T1000 (cell line): ENCODE measurements around the gene SACS.
A peak's percentile ranks its signal among the peaks of the same experiment; 100 is the strongest.
"Not testable (repeated sequence)": the region's sequence is repeated elsewhere in the genome, so short reads cannot be mapped to it uniquely, and the experiment has no call there.

ENCODE experiments used
- DNase-seq: peaks from one replicate; lab custom pipeline; 2025; ENCODE audit warnings: mixed read lengths; lab: John Stamatoyannopoulos, UW

Gene SACS

DNA sequence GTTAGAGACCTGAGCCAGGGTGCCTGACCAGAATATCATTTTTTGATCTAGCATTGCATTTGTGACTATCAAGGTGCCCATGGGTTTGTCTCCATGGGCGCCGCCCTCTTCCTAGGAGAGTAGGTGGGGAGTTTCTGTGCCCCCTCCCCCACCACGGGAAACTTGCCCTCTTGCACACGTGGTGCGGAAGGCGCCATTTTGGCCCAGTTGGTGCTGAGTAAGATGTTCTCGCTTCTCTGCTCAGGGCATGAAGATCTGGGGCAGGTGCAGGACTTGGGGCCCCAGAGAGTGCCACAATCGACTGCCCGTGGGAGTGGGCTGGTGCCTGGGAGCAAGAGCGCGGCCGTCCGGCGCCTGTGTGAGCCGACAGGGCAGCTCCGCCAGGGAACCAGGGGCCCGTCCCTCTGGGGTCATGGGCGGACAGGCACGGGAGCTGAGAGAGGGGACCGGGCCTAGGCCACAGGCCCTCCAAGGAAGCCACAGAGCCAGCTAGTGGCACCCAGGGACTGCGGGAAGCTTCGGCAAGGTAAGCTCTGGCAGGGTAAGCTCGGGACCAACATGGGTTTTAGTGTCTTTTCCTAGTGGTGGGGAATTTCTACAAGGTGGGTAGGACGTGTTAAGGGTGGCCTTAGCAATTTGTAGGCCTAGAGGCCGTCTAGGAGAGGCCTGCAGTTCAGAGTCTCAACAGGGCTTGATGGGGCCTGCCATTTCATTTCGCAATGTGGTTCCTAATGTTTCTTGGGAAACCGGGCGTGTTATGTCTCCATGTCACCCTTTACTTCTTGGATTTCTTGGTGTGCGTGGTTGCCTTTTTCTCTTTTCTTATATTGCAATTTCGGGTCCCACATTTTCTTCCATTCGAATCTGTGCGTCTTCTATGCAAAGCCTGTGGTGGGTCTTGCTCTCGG is 14.5 kb downstream of the SACS start:
- no peak for DNase-seq

- DNase-seq = no peak
Measured at GRCh38 chr13:23414682-23415081, 18.8 kb downstream of the SACS start.

GRCh38 chr13:23411706-23412105 is 21.8 kb downstream of the SACS start:
- no peak for DNase-seq

DNA sequence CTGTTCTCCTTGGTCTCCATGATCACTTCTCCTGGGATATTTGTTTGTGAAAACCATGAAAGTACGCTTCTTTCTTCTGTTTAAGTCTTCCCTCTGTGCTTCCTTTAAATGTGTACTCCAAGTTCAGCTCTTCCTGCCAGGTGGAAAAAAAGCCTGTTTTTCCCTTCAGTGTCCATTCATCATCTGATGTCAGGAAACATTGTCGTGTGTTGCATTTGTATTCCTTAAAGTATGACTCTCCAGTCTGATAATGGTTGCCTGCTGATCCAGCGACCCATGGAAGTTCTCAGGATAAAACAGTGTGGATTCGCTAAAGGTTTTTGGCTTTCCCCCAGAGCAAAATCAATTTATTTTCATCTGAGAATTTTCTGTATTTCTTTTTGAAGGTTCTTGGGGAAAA is 22.3 kb downstream of the SACS start:
- DNase-seq = no peak

- no peak for DNase-seq
Measured at GRCh38 chr13:23408026-23408425, 25.5 kb downstream of the SACS start.

DNA sequence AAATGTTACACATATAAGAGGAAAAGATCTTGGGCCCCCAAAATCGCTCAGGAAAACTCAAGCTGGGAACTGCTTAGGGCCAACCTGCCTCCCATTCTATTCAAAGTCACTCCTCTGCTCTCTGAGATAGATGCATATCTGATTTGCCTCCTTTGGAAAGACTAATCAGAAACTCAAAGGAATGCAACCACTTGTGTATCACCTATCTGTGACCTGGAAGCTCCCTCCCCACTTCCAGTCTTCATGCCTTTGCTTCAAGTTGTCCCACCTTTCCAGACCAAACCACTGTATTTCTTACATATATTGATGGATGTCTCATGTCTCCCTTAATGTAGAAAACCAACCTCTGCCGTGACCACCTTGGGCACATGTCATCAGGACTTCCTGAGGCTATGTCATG is 32.3 kb downstream of the SACS start:
- not testable (repeated sequence) for DNase-seq

DNA sequence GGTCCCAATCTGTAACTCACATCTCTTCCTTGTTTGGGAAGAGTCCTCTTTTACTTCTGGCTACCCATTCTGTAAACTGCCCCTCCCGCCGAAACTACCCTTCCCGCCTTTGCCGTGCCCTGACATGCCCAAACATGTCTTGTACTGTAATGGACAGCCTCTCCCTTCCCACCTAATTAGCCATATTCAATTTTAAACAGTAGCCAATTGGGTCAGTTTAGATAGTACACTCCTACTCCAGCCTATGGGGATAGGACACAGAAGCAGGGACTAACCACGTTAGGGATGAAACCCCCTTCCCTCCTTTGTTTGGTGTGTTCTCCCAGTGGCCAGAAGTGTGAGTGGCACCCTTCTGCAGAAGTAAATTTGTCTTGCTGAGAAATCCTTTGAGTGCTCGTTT is 34.2 kb downstream of the SACS start:
- DNase-seq = no peak

GRCh38 chr13:23394821-23395220 is 38.7 kb downstream of the SACS start:
- no peak for DNase-seq

DNA sequence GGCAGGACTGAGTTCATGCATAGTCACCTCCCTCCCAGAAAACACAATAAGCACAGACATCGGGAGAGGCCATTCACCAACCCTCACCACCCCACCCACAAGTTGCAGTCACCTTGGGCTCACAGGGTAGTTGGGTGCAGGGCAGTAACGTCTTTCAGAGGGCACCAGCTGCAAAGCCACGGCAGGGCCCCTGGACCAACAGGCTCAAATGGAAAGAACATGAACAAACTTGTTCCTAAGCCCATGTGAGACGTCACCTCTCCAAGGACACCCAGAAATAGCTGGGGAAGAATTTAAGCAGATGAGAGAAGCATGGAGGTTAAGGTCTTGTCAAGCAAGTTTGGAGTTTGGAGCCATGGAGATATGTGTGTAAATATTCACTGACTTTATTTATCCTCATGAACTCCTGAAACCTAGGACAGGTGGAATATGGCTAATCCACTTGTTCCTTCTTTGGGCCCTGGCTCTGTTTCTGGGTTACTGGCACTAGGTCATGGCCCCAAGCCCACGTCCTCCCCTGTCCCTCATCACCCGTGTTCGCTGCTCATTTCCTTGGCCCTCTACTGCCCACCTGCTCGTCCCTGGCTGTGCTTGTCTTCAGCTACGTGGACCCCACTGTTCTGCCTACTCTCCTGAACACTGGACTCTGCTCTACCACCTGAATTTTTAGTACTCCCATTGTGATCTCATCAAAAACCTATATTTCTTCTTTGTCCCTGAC is 40.4 kb downstream of the SACS start:
- no peak for DNase-seq

- DNase-seq = no peak
Measured at GRCh38 chr13:23392313-23392712, 41.2 kb downstream of the SACS start.

DNA sequence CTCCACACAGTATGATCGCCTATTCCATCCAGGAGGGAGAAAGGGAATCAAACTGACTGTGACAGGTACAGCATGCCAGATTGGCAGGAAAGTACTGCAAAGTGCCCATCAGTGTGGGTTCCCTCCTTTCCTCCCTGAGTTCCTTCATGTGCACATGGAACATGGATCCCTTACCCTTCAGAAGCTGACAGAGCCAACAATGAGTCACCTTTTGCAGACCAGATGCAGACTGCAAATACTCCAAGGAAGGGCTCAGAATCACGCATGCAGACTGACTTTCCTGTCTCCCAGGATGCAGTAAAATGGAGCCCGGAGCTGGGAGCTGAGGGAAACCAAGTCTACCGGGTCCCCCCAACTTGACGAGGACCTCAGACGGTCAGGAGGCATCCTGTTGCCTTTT is 41.8 kb downstream of the SACS start:
- no peak for DNase-seq

DNA sequence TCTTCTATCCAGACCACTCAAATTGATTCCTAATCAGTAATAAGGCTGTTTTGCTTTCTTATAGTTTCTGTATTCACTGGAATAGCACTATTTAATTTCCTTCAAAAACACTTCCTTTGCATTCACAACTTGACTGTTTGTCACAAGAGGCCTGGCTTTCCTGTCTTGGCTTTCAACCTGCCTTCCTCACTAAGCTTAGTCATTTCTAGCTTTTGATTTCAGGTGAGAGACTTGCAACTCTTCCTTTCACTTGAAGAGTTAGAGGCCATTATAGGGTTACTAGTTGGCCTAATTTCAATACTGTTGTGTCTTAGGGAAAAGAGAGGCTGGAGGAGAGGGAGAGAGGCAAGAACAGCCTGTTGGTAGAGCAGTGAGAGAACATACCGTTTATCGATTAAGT is 47.0 kb downstream of the SACS start:
- DNase-seq = no peak

DNA sequence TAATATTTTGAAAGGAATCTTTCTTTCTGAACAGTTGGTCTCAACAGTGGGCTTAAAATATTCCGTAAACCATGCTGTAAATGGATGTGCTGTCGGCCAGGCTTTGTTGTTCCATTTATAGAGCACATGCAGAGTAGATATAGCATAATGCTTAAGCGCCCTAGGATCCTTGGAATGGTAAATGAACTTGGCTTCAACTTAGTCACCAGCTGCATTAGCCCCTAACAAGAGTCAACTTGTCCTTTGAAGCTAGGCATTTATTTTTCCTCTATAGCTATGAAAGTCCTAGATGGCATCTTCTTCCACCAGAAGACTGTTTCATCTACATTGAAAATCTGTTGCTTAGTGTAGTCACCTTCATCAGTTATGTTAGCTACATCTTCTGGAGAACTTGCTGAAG is 47.6 kb downstream of the SACS start:
- no peak for DNase-seq

- no peak for DNase-seq
Measured at GRCh38 chr13:23384111-23384510, 49.4 kb downstream of the SACS start.

- no peak for DNase-seq
Measured at GRCh38 chr13:23383151-23383550, 50.4 kb downstream of the SACS start.

DNA sequence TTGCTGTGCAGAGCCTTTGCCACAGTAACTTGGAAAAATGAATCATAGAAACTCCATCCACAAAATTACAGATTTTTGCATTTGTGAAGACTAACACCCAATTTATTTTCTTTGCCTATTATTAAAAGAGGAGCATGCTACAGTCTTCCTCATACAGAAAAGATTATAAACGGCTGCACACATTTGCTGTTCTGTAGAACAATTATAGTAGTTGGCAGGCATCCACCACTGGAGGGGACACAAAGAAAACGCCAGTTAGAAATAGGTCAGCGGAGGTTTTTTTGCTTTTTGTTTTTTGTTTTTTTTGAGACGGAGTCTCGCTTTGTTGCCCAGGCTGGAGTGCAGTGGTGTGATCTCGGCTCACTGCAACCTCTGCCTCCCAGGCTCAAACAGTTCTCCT is 51.6 kb downstream of the SACS start:
- DNase-seq = no peak

DNA sequence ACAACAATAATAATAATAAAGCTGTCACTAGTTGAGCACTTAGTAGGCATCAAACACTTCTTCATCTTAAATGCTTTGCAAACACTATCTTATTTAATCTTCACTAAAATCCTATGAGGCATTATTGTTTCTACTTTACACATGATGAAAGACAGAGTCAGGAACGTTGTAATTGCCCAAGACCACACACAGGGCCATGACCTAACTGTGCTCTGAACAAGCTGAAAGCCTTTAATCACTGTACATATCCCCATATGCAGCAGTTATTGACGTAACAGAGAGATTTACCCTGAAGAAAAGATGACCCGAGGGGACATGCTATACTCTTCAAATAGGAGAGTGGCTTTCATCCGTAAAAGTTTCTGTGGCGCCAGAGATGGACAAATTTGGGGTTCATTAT is 53.0 kb downstream of the SACS start:
- no peak for DNase-seq

DNA sequence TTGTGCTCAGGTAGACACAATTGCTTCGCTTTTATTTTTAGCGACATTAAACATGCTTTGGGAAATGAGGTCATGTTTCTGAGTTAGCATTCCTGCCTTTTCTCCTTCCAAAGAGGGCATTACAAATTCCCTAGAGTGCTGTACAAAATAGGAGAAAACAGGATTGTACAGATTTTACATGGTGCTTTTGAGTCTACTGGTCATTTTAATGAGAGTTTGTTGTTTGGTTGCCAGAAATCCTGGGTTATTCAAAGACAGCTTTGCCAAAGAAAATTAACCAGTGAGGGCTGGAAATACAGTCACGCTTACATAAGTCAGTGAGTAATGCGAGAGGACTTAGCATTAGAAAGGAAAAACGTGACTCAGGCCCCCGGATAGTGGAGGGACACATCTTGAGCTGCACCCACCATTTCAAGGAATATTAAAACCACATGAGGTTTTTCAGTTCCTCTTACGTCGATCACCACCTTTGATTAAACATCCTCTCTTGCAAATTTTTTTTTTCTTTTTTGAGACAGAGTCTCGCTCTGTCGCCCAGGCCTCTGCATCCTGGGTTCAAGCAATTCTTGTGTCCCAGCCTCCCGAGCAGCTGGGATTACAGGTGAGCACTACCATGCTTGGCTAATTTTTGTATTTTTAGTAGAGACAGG is 55.4 kb downstream of the SACS start:
- DNase-seq = peak; percentile 48

DNA sequence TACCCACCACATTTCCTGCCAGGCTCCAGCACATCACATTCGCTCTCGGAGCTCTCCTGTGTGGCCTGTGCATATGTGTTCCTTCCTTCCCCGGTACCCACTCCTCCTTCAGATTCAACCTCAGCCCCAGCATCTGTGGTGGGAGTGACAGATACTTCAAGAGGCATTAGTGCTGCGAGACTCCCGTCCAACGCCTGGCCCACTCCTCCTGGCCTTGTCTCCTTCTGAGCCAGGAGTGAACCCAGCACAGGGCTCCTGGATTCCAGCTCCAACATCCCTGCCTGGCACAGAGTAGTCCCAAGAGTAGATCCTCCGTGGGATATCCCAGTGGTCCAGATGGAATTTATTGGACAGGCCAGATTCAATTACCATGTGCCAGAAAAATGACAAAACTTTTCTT is 55.9 kb downstream of the SACS start:
- DNase-seq = no peak

GRCh38 chr13:23375001-23375971 is 58.2 kb downstream of the SACS start:
- peak; percentile 89 for DNase-seq

DNA sequence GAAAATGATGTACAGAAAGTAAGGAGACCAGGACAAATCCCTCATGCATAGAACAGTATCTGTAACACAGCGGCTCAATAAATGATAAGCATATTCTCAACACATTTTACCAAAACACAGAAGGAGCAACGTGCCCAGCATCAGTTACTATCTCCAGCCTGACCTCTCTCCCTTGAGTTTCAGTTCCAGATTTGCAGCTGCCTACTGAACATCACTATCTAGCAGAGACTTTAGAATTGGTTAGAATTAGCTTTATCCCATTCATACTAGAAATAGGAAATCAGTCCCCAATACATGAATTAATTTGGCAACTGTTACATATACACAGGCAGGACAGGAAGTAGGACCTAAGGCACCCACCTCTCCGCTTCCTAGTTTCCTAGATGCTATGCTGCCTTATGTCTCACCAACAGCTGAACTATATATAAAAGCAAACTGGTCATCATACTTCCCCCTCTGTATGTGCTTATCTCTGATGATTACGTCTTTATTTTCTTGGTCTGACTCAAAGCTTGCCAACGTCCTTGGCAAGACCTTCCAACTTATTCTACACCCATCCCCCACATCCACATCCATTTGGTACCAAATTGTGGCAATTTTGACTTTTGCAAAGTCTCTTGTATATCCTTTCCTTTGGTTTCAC is 61.1 kb downstream of the SACS start:
- DNase-seq = no peak
